H1 (cell line): Measurements from ENCODE around the gene CXXC5. TPM values are rescaled to one million over a fixed set of nuclear protein-coding genes. Genes with fewer than 3 reads are reported as not detected.

Experiments
- BACH1 ChIP-seq: IDR thresholded peaks from 2 replicates; pipeline ENCODE4 v1.6.1; 2012; ENCODE audit warnings: low read length, improper control_type of control experiment
- KDM5A ChIP-seq: fragments of 200-600 bp; IDR thresholded peaks from 2 replicates; pipeline ENCODE4 v1.7.1; 2012; ENCODE audit warnings: mild to moderate bottlenecking, low read length, inconsistent platforms, mixed read lengths
- RAD21 ChIP-seq, 2 experiments: IDR thresholded peaks in 1 of 2; conservative IDR thresholded peaks in 1 of 2; 2 replicates each; pipeline ENCODE4 v1.6.1; 2011; ENCODE audit warnings: low read depth in 2 of 2, low read length in 2 of 2, improper control_type of control experiment in 1 of 2, inconsistent platforms in 1 of 2, mild to moderate bottlenecking in 1 of 2, moderate library complexity in 1 of 2
- RNF2 ChIP-seq: fragments of 200-900, 300-1000 bp; sonication (generic); IDR thresholded peaks from 2 replicates; pipeline ENCODE4 v1.7.1; 2016; ENCODE audit warnings: borderline replicate concordance, low read depth, mild to moderate bottlenecking, antibody characterized with exemption, low read length; ENCODE audit not compliant: poor library complexity, severe bottlenecking; ENCODE audit errors: missing control alignments
- RXRA ChIP-seq: IDR thresholded peaks from 2 replicates; pipeline ENCODE4 v1.6.1; 2011; ENCODE audit warnings: low read depth, mild to moderate bottlenecking, low read length, moderate library complexity; ENCODE audit not compliant: insufficient read depth
- TBP ChIP-seq: IDR thresholded peaks from 2 replicates; pipeline ENCODE4 v1.6.1; 2011; ENCODE audit warnings: low read depth, low read length, improper control_type of control experiment
- TEAD4 ChIP-seq: IDR thresholded peaks from 2 replicates; pipeline ENCODE4 v1.6.1; 2012; ENCODE audit warnings: low read depth, low read length, inconsistent platforms, mixed read lengths
- polyA plus RNA-seq, 7 experiments: library from polyadenylated mRNA; depleted of rRNA in 3 of 7; stranded (reverse) in 5 of 7; unstranded in 2 of 7; fragments of >200 nt in 5 of 7; fragments of 200-250 nt in 2 of 7; gene quantifications; 1 replicate in 5 of 7; 2 replicates in 1 of 7; 4 replicates in 1 of 7; pipeline versions ENCODE4 v1.2.1 to v1.2.3, GENCODE V29; 2011 to 2013; ENCODE audit warnings: missing spikeins in 2 of 7, mixed read lengths in 2 of 7
- total RNA-seq: library from RNA; stranded (reverse); fragmentation: NEBNext Ultra II Directional; extraction: Animal tissue kit (Norgen Biotek cat#: 25700); gene quantifications from 2 replicates; pipeline ENCODE4 v1.2.1, GENCODE V29; 2021
- TF ChIP-seq, protein P1 (sequence below): IDR thresholded peaks from 2 replicates; pipeline ENCODE4 v1.6.1; 2011; ENCODE audit warnings: low read depth, mild to moderate bottlenecking, low read length; ENCODE audit not compliant: insufficient read depth

The CXXC5 gene
- total and polyA plus RNA-seq, 2 of the 8 experiments (the other 6 are each of a cell fraction or from before 2014, with no cell fraction given), result 61.4 to 74.0 TPM

DNA sequence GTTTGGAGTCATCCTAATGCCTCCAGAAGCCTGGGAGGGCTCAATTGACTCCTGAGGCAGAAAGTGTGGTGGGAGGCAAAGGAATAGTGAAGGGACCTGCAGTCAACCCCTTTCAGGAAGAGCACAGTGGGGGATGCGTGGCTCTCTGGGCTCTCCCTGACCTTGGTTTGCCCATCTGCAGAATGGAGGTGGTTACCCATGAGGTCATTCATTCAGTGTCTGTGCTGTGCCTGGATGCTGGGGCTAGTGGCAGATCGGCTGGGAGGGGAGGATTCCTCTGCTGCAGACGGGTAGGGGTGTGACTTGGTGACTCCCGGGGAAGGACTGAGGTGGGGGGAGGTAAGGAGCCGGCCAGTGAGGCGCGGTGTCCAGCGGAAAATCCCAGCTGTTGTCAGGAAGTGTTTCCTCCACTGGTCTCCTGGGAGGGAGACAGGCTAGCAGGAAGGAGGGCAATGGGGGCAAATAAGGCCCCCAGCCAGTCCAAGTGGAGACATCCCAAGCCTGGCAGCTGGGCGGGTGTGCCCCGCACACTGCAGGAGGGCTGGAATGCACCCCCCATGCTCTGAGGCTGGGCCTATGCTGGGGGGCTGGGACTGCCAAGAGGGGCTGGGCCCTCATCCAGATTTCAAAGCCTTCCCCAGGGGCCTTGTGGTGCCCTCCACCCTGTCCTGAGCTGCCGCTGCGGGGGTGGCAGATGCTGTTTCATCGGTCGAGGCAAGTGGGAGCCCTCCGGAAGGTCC is 10.9 kb downstream of the CXXC5 start (continued):
- TF ChIP-seq, protein P1, sequence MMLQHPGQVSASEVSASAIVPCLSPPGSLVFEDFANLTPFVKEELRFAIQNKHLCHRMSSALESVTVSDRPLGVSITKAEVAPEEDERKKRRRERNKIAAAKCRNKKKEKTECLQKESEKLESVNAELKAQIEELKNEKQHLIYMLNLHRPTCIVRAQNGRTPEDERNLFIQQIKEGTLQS, result no peak
- no peak for TF ChIP-seq TBP
- no peak for TF ChIP-seq BACH1
- no peak for TF ChIP-seq RNF2
- no peak for TF ChIP-seq KDM5A
- no peak for TF ChIP-seq RAD21 (IDR thresholded peaks at IDR 0.05 in 1 of 2, conservative IDR thresholded peaks at IDR 0.05 in 1 of 2; ENCODE audit: low read depth in 2 of 2, low read length in 2 of 2)
- TF ChIP-seq TEAD4, result no peak
- TF ChIP-seq RXRA, result no peak
